ENCODE data around the gene NR2C2AP. TPM values are rescaled to one million over a fixed set of nuclear protein-coding genes. Genes with fewer than 3 reads are reported as not detected.

The NR2C2AP gene
- total and polyA plus RNA-seq, 2 of the 4 experiments (the other 2 are of a cell fraction): 5.4 to 9.0 TPM

DNA sequence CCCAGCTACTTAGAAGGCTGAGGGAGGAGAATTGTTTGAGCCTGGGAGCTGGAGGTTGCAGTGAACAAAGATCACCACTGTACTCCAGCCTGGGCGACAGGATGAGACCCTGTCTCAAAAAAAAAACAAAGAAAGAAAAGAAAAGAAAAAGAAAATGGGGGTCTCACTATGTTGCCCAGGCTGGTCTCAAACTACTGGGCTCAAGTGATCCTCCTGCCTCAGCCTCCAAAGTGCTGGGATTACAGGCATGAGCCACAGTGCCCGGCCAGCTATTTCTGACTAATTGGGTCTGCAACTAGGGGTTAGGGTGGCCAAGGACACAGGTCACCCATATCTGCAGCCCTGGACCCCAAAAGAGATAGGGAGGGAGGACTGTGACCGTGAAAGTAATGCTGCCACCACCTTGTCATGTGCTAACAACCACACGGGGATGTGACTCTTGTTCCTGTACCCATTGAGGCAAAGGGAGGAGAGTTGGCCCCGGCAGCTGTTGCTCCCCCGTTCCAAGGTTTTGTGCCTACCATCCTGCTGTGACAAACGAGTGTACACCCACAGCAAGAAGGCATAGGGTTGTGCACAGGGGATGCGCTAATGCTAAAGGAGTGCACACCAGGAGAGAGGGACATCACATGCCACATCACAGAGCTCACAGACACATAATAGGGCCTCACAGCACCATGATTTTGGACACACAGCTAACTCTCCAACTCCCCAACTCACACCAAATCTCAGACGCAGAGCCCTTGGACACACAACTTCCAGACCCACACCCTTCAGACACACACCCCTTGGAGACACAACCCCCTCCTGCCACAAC lies 33.8 kb downstream of the NR2C2AP start (continued):
- no peak for TF ChIP-seq FOS (IDR thresholded peaks at IDR 0.05; ENCODE audit: low read depth, low read length)

DNA sequence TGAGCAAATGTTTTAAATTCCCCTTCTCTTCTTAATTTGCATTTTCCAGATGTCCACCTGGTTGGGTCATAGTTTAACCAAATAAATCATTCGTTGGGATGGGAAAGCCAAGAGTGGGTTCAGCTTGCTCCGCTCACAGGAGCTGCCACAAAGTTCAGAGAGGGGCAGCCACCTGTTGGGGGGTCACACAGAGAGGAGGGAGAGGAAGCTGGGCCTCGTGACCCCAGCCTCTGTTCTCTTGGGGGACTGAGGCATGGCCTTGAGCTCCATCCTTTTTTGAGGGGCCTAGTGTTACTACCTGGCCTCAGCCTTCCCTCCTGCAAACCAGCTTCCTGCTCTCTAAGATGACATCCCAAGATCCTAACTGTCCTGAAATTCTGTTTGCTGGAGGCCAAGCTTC lies 35.6 kb downstream of the NR2C2AP start:
- Histone ChIP-seq H3K9me1 (ENCODE audit: insufficient read depth, low read length) (peaks cover 11% of the 10 kb centered on the region), H3K36me3 (ENCODE audit: control insufficient read depth, insufficient read depth, low read length) (no peaks in the 10 kb centered on the region), H3K4ac (ENCODE audit: low read depth, low read length) (no peak overlapping the region), H2AFZ (replicated peaks; ENCODE audit: low read length, poor library complexity) (no peak overlapping the region), H3K9ac (ENCODE audit: low read depth, low read length) (no peak overlapping the region), H4K91ac (ENCODE audit: insufficient read depth, low read depth, low read length) (no peak overlapping the region), H3K9me3 (ENCODE audit: control insufficient read depth, insufficient read depth, low read length) (no peaks in the 10 kb centered on the region), H4K20me1 (ENCODE audit: insufficient read depth, low read length) (no peaks in the 10 kb centered on the region), H2AK5ac (ENCODE audit: low read depth, low read length) (no peak overlapping the region), H3K56ac (ENCODE audit: extremely low read depth, insufficient read depth, low read length) (no peak overlapping the region), H3K18ac (ENCODE audit: low read depth, low read length) (no peak overlapping the region), H2AK9ac (replicated peaks; ENCODE audit: low read depth, low read length, poor library complexity) (no peak overlapping the region), H2BK15ac (ENCODE audit: low read depth, low read length) (no peak overlapping the region), H3K4me3 (ENCODE audit: insufficient read depth, low read depth, low read length) (no peak overlapping the region), H3K27me3 (ENCODE audit: control insufficient read depth, insufficient read depth, low read length) (no peaks in the 10 kb centered on the region), H3K79me1 (ENCODE audit: low read depth in 1 of 2, low read length in 2 of 2) (no peaks in the 10 kb centered on the region), H3K4me2 (ENCODE audit: low read depth, low read length) (no peak overlapping the region), H2BK5ac (ENCODE audit: low read depth, low read length, poor library complexity, severe bottlenecking) (no peak overlapping the region), H4K8ac (ENCODE audit: low read depth in 2 of 2, low read length in 2 of 2) (no peak overlapping the region), H2BK20ac (ENCODE audit: low read depth, low read length) (no peak overlapping the region), H3K4me1 (ENCODE audit: control insufficient read depth, insufficient read depth, low read length) (peaks cover 22% of the 10 kb centered on the region), H3K14ac (replicated peaks; ENCODE audit: low read depth, low read length) (no peak overlapping the region), H3K27ac (ENCODE audit: insufficient read depth, low read length) (no peak overlapping the region), H2BK120ac (ENCODE audit: low read depth, low read length) (no peak overlapping the region), H4K5ac (ENCODE audit: low read depth, low read length) (no peak overlapping the region), H3K23ac (ENCODE audit: low read depth, low read length) (no peak overlapping the region)
- dilution Hi-C loops (cut with HindIII; ENCODE audit: low sequenced_read_pairs, unreplicated experiment) (no loop called here), intact Hi-C loops (cut with micrococcal nuclease) (no loop called here), in situ Hi-C loops (cut with MboI; ENCODE audit: low sequenced_read_pairs) (no loop called here)
- no peak for ATAC-seq (ENCODE audit: low read depth)
- DNase-seq: no peak
- 100% methylated on average over 1 of the region's 3 CpGs; no CpG with 5 or more reads in 1 of the 2 experiments for WGBS, 2 experiments (ENCODE audit: extremely low coverage in 2 of 2, insufficient read length in 1 of 2)
- ChIA-PET POLR2A (ENCODE audit: unreplicated experiment) (interaction anchor here (0.6 kb wide), 1 partner anchor 22 kb away, joined by 4 read pairs; no protein-coding TSS in a partner anchor), CTCF (no interaction called here)
- no TSS peak for BruUV-seq (replicated peaks)
- no peak for TF ChIP-seq RCOR1 (IDR thresholded peaks at IDR 0.05; ENCODE audit: insufficient replicate concordance, low read length)
- no peak for TF ChIP-seq MXI1 (IDR thresholded peaks at IDR 0.05; ENCODE audit: borderline replicate concordance, low read depth, low read length)
- no peak for TF ChIP-seq NFE2L2 (IDR thresholded peaks at IDR 0.05; ENCODE audit: low read depth, low read length)
- TF ChIP-seq, protein P1, sequence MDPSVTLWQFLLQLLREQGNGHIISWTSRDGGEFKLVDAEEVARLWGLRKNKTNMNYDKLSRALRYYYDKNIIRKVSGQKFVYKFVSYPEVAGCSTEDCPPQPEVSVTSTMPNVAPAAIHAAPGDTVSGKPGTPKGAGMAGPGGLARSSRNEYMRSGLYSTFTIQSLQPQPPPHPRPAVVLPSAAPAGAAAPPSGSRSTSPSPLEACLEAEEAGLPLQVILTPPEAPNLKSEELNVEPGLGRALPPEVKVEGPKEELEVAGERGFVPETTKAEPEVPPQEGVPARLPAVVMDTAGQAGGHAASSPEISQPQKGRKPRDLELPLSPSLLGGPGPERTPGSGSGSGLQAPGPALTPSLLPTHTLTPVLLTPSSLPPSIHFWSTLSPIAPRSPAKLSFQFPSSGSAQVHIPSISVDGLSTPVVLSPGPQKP (IDR thresholded peaks at IDR 0.05; ENCODE audit: borderline replicate concordance, low read depth, low read length): no peak
- no peak for TF ChIP-seq MAFK (IDR thresholded peaks at IDR 0.05; ENCODE audit: low read depth, low read length)
- no peak for TF ChIP-seq BHLHE40 (IDR thresholded peaks at IDR 0.05; ENCODE audit: low read depth, low read length)
- TF ChIP-seq FOS (IDR thresholded peaks at IDR 0.05; ENCODE audit: low read depth, low read length): no peak
- no peak for TF ChIP-seq RFX5 (IDR thresholded peaks at IDR 0.05; ENCODE audit: low read depth, low read length)
- no peak for TF ChIP-seq SMC3 (IDR thresholded peaks at IDR 0.05; ENCODE audit: low read depth, low read length)
- no peak for TF ChIP-seq MAZ (IDR thresholded peaks at IDR 0.05; ENCODE audit: borderline replicate concordance, low read depth, low read length)
- TF ChIP-seq, protein P2, sequence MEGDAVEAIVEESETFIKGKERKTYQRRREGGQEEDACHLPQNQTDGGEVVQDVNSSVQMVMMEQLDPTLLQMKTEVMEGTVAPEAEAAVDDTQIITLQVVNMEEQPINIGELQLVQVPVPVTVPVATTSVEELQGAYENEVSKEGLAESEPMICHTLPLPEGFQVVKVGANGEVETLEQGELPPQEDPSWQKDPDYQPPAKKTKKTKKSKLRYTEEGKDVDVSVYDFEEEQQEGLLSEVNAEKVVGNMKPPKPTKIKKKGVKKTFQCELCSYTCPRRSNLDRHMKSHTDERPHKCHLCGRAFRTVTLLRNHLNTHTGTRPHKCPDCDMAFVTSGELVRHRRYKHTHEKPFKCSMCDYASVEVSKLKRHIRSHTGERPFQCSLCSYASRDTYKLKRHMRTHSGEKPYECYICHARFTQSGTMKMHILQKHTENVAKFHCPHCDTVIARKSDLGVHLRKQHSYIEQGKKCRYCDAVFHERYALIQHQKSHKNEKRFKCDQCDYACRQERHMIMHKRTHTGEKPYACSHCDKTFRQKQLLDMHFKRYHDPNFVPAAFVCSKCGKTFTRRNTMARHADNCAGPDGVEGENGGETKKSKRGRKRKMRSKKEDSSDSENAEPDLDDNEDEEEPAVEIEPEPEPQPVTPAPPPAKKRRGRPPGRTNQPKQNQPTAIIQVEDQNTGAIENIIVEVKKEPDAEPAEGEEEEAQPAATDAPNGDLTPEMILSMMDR (conservative IDR thresholded peaks at IDR 0.05; ENCODE audit: low read depth, low read length): no peak
- no peak for TF ChIP-seq POLR2A (IDR thresholded peaks at IDR 0.05; ENCODE audit: low read depth, low read length)

Data from IMR-90 (cell line).